HepG2 (cell line): ENCODE results near the gene GALNT1. TPM values are rescaled to one million over a fixed set of nuclear protein-coding genes. Genes with fewer than 3 reads are reported as not detected.

Source experiments
- ATRX ChIP-seq: sonication (generic); formaldehyde crosslinking; IDR thresholded peaks from 2 replicates; pipeline ENCODE4 v1.4.0; 2020; ENCODE audit warnings: missing genetic modification reagents, borderline replicate concordance
- EHMT2 ChIP-seq: fragments of 200-600 bp; sonication (generic); IDR thresholded peaks from 2 replicates; pipeline ENCODE4 v1.7.0; 2017; ENCODE audit warnings: antibody characterized with exemption, low read depth, low read length, borderline replicate concordance
- FIP1L1 ChIP-seq: fragments of 200-400 bp; formaldehyde crosslinking; IDR thresholded peaks from 2 replicates; pipeline ENCODE4 v1.6.1; 2018; ENCODE audit warnings: low read depth, mild to moderate bottlenecking, low read length, moderate library complexity, borderline replicate concordance; ENCODE audit not compliant: insufficient read depth
- FOXP1 ChIP-seq, 2 experiments: fragments of 450-650 bp in 1 of 2; IDR thresholded peaks; 2 replicates each; pipeline ENCODE4 v1.6.1; 2017 to 2018; ENCODE audit warnings: antibody characterized with exemption in 1 of 2
- FOXP4 ChIP-seq: sonication (generic); formaldehyde crosslinking; IDR thresholded peaks from 2 replicates; pipeline ENCODE4 v1.4.0; 2020; ENCODE audit warnings: missing genetic modification reagents
- GLI4 ChIP-seq: sonication (generic); formaldehyde crosslinking; IDR thresholded peaks from 2 replicates; pipeline ENCODE4 v1.5.1; 2020; ENCODE audit warnings: missing genetic modification reagents, mild to moderate bottlenecking, moderate library complexity, borderline replicate concordance
- HDAC2 ChIP-seq: sonication (generic); formaldehyde crosslinking; IDR thresholded peaks from 2 replicates; pipeline ENCODE4 v1.4.0; 2020; ENCODE audit warnings: missing genetic modification reagents
- HMGA1 ChIP-seq: sonication (generic); formaldehyde crosslinking; conservative IDR thresholded peaks from 2 replicates; pipeline ENCODE4 v1.4.0; 2020; ENCODE audit warnings: missing genetic modification reagents
- HNRNPH1 ChIP-seq: fragments of 200-400 bp; formaldehyde crosslinking; optimal IDR thresholded peaks from 2 replicates; pipeline ENCODE3; 2017; ENCODE audit warnings: mild to moderate bottlenecking, low read depth, low read length
- HOXA7 ChIP-seq: sonication (generic); formaldehyde crosslinking; IDR thresholded peaks from 2 replicates; pipeline ENCODE4 v1.8.1; 2022; ENCODE audit warnings: mild to moderate bottlenecking, missing genetic modification reagents, moderate library complexity
- MTF2 ChIP-seq: sonication (generic); formaldehyde crosslinking; IDR thresholded peaks from 2 replicates; pipeline ENCODE4 v1.5.0; 2020; ENCODE audit warnings: missing genetic modification reagents, borderline replicate concordance
- NAIF1 ChIP-seq: sonication (generic); formaldehyde crosslinking; IDR thresholded peaks from 2 replicates; pipeline ENCODE4 v1.5.0; 2020; ENCODE audit warnings: mild to moderate bottlenecking, missing genetic modification reagents, borderline replicate concordance
- NCOA2 ChIP-seq: sonication (generic); formaldehyde crosslinking; IDR thresholded peaks from 2 replicates; pipeline ENCODE4 v1.8.0; 2022; ENCODE audit warnings: inconsistent platforms
- NFAT5 ChIP-seq: sonication (generic); formaldehyde crosslinking; IDR thresholded peaks from 2 replicates; pipeline ENCODE4 v1.4.0; 2020; ENCODE audit warnings: missing genetic modification reagents
- PAX8 ChIP-seq: sonication (generic); formaldehyde crosslinking; IDR thresholded peaks from 2 replicates; pipeline ENCODE4 v1.8.0; 2022; ENCODE audit warnings: mild to moderate bottlenecking, missing genetic modification reagents, borderline replicate concordance
- RBAK ChIP-seq: sonication (generic); formaldehyde crosslinking; IDR thresholded peaks from 2 replicates; pipeline ENCODE4 v1.5.1; 2020; ENCODE audit warnings: mild to moderate bottlenecking, missing genetic modification reagents
- STAG1 ChIP-seq: sonication (generic); formaldehyde crosslinking; IDR thresholded peaks from 2 replicates; pipeline ENCODE4 v1.4.0; 2020; ENCODE audit warnings: missing genetic modification reagents
- XBP1 ChIP-seq: sonication (generic); formaldehyde crosslinking; IDR thresholded peaks from 2 replicates; pipeline ENCODE4 v1.5.0; 2020; ENCODE audit warnings: missing genetic modification reagents
- ZNF282 ChIP-seq: fragments of 450-650 bp; IDR thresholded peaks from 2 replicates; pipeline ENCODE4 v1.6.1; 2018; ENCODE audit not compliant: partially characterized antibody
- ZNF329 ChIP-seq: sonication (generic); formaldehyde crosslinking; IDR thresholded peaks from 2 replicates; pipeline ENCODE4 v1.9.0; 2021; ENCODE audit warnings: low read depth, mild to moderate bottlenecking, missing genetic modification reagents
- ZNF34 ChIP-seq: sonication (generic); formaldehyde crosslinking; IDR thresholded peaks from 2 replicates; pipeline ENCODE4 v1.4.0; 2020; ENCODE audit warnings: mild to moderate bottlenecking, missing genetic modification reagents, borderline replicate concordance
- ZNF615 ChIP-seq: sonication (generic); formaldehyde crosslinking; IDR thresholded peaks from 2 replicates; pipeline ENCODE4 v1.5.0; 2020; ENCODE audit warnings: mild to moderate bottlenecking, missing genetic modification reagents, borderline replicate concordance
- ZNF768 ChIP-seq: sonication (generic); formaldehyde crosslinking; IDR thresholded peaks from 2 replicates; pipeline ENCODE4 v1.4.0; 2020; ENCODE audit warnings: missing genetic modification reagents
- polyA plus RNA-seq, 8 experiments: library from polyadenylated mRNA; depleted of rRNA in 3 of 8; stranded (reverse) in 7 of 8; unstranded in 1 of 8; fragments of >200 nt; fragmentation: Illumina TruSeq in 4 of 8; extraction: Trizol in 4 of 8; gene quantifications; 2 replicates each; pipeline versions ENCODE4 v1.2.1 to v1.2.3, GENCODE V29; 2011 to 2016; ENCODE audit warnings: low read depth in 4 of 8, missing spikeins in 1 of 8, mixed read lengths in 1 of 8; ENCODE audit not compliant: insufficient read depth in 1 of 8
- total RNA-seq, 5 experiments: library from RNA; depleted of rRNA; stranded (reverse); fragments of >200 nt; fragmentation: Illumina TruSeq; extraction: Trizol; gene quantifications; 2 replicates each; pipeline ENCODE4 v1.2.3, GENCODE V29; 2016; ENCODE audit warnings: low read depth in 1 of 5

GALNT1 gene
- total and polyA plus RNA-seq, 2 of the 13 experiments (the other 11 are each of a cell fraction or from before 2014, with no cell fraction given), result 41.1 to 100 TPM

- no peak for TF ChIP-seq NFAT5 (CRISPR knock-in tag)
- no peak for TF ChIP-seq HDAC2
- TF ChIP-seq EHMT2, result 0 out of 2 replicates have a peak, but pooled peaks have one; percentile 47
- no peak for TF ChIP-seq MTF2 (CRISPR knock-in tag)
- peak; percentile 78 for TF ChIP-seq NCOA2
- TF ChIP-seq GLI4 (CRISPR knock-in tag), result no peak
- TF ChIP-seq PAX8 (CRISPR knock-in tag), result no peak
- peak; percentile 60; the same call in 1 of the 2 replicates for TF ChIP-seq FOXP1 (IDR thresholded peaks at IDR 0.05)
- peak; percentile 93 for TF ChIP-seq FOXP1 (CRISPR knock-in tag; IDR thresholded peaks at IDR 0.05)
- no peak for TF ChIP-seq FIP1L1
- TF ChIP-seq HNRNPH1, result no peak
- no peak for TF ChIP-seq ZNF768 (CRISPR knock-in tag)
- TF ChIP-seq ZNF282, result no peak
- no peak for TF ChIP-seq ZNF329 (CRISPR knock-in tag)
- TF ChIP-seq ZNF34 (CRISPR knock-in tag), result no peak
- TF ChIP-seq ZNF615 (CRISPR knock-in tag), result no peak
- TF ChIP-seq FOXP4 (CRISPR knock-in tag), result peak; percentile 85
- no peak for TF ChIP-seq HMGA1 (CRISPR knock-in tag)
- TF ChIP-seq STAG1, result no peak
- no peak for TF ChIP-seq ATRX (CRISPR knock-in tag)
- TF ChIP-seq NAIF1, result no peak
- TF ChIP-seq HOXA7, result no peak
- no peak for TF ChIP-seq XBP1
- TF ChIP-seq RBAK, result no peak
These were observed 121.6 kb downstream of the GALNT1 start (continued) for GRCh38 chr18:35703043-35703688.
